A549 (cell line): ENCODE data around the gene BRINP1. TPM values are rescaled to one million over a fixed set of nuclear protein-coding genes. Genes with fewer than 3 reads are reported as not detected.

Experiments used
- ATAC-seq, 2 experiments: fragments of 200-7000 bp in 1 of 2; fragments of >200 bp in 1 of 2; cut with Nextera tagmentation in 1 of 2; cut with Tn5 transposase in 1 of 2; 3 replicates each; pipeline versions ENCODE4 v1.8.0 to v1.9.1; 2018 to 2020; ENCODE audit warnings: mild to moderate bottlenecking in 1 of 2, moderate library complexity in 1 of 2
- CTCF ChIA-PET: fragments of 300-600 bp; sonication (Branson Sonifier 250); formaldehyde crosslinking; extraction: SDS; loops from one replicate; lab custom pipeline; 2021; ENCODE audit warnings: antibody characterized with exemption, inconsistent platforms; lab: Yijun Ruan, JAX
- POLR2A ChIA-PET: fragments of 350-600 bp; formaldehyde crosslinking; extraction: SDS; loops from one replicate; lab custom pipeline; 2021; ENCODE audit warnings: antibody characterized with exemption, inconsistent platforms; lab: Yijun Ruan, JAX
- DNase-seq, 2 experiments: peaks; one replicate each; pipeline versions ENCODE4 v3.0.0 to v3.0.0-alpha.2; 2011 to 2016; ENCODE audit warnings: low read depth in 1 of 2, low spot score in 1 of 2
- FAIRE-seq: peaks from 2 replicates; lab custom pipeline; 2011; peaks lifted over from hg19 to GRCh38; lab: Jason Lieb, UNC
- H3K27ac ChIP-seq, 2 experiments: fragments of >200 bp; sonication (Bioruptor Twin); formaldehyde crosslinking; 3 replicates each; pipeline ENCODE4 v1.5.1; 2016 to 2017
- H3K4me1 ChIP-seq: fragments of >200 bp; sonication (Bioruptor Twin); formaldehyde crosslinking; 3 replicates; pipeline ENCODE4 v1.6.1; 2016
- H3K4me2 ChIP-seq: fragments of >200 bp; sonication (Bioruptor Twin); formaldehyde crosslinking; 3 replicates; pipeline ENCODE4 v1.6.1; 2016
- H3K4me3 ChIP-seq: fragments of >200 bp; sonication (Bioruptor Twin); formaldehyde crosslinking; 3 replicates; pipeline ENCODE4 v1.5.1; 2016
- H3K9me3 ChIP-seq: fragments of >200 bp; sonication (Bioruptor Twin); formaldehyde crosslinking; 3 replicates; pipeline ENCODE4 v1.6.1; 2016
- ATOH8 ChIP-seq: fragments of 250-450 bp; sonication (Bioruptor Pico); IDR thresholded peaks from 2 replicates; pipeline ENCODE4 v1.5.0; 2020; ENCODE audit warnings: low read depth, mild to moderate bottlenecking, moderate library complexity
- CEBPB ChIP-seq, 2 experiments: fragments of >200 bp in 1 of 2; sonication (Bioruptor Twin) in 1 of 2; formaldehyde crosslinking in 1 of 2; IDR thresholded peaks; 2 replicates each; pipeline ENCODE4 v1.6.1; 2012 to 2016
- CHD2 ChIP-seq: fragments of 150-350 bp; IDR thresholded peaks from 2 replicates; pipeline ENCODE4 v1.6.1; 2014; ENCODE audit warnings: low read length; ENCODE audit not compliant: partially characterized antibody
- EHF ChIP-seq: fragments of 250-450 bp; sonication (Bioruptor Pico); IDR thresholded peaks from 2 replicates; pipeline ENCODE4 v1.5.0; 2020; ENCODE audit warnings: mild to moderate bottlenecking
- EHMT2 ChIP-seq: fragments of 200-600 bp; sonication (generic); IDR thresholded peaks from 2 replicates; pipeline ENCODE4 v1.6.1; 2016; ENCODE audit warnings: antibody characterized with exemption, low read depth, mild to moderate bottlenecking, moderate library complexity
- ELK1 ChIP-seq: fragments of 150-350 bp; IDR thresholded peaks from 2 replicates; pipeline ENCODE4 v1.6.1; 2014; ENCODE audit warnings: low read depth, mild to moderate bottlenecking, low read length
- GATA3 ChIP-seq: IDR thresholded peaks from 2 replicates; pipeline ENCODE4 v1.6.1; 2012; ENCODE audit warnings: borderline replicate concordance
- HOXB5 ChIP-seq: fragments of 250-450 bp; sonication (Bioruptor Pico); IDR thresholded peaks from 2 replicates; pipeline ENCODE4 v1.5.0; 2020; ENCODE audit warnings: mild to moderate bottlenecking, moderate library complexity
- NFE2L2 ChIP-seq: fragments of 150-350 bp; conservative IDR thresholded peaks from 2 replicates; pipeline ENCODE4 v1.6.1; 2014; ENCODE audit warnings: low read length
- NPAS2 ChIP-seq: fragments of 250-450 bp; sonication (Bioruptor Pico); IDR thresholded peaks from 2 replicates; pipeline ENCODE4 v1.8.0; 2022; ENCODE audit warnings: mild to moderate bottlenecking, moderate library complexity, borderline replicate concordance
- NR3C1 ChIP-seq: fragments of >200 bp; sonication (Bioruptor Twin); formaldehyde crosslinking; IDR thresholded peaks from 3 replicates; pipeline ENCODE4 v1.6.1; 2017
- PHF8 ChIP-seq: fragments of 200-600 bp; sonication (generic); IDR thresholded peaks from 2 replicates; pipeline ENCODE4 v1.6.1; 2016; ENCODE audit warnings: low read depth, mild to moderate bottlenecking, antibody characterized with exemption, moderate library complexity, borderline replicate concordance
- POLR2A ChIP-seq: IDR thresholded peaks from 2 replicates; pipeline ENCODE4 v1.6.1; 2012; ENCODE audit warnings: mild to moderate bottlenecking, low read length
- POLR2AphosphoS2 ChIP-seq: conservative IDR thresholded peaks from 2 replicates; pipeline ENCODE4 v1.6.1; 2012; ENCODE audit warnings: low read length, improper control_type of control experiment, inconsistent platforms
- RAD21 ChIP-seq, 2 experiments: fragments of >200 bp in 1 of 2; sonication (Bioruptor Twin) in 1 of 2; formaldehyde crosslinking in 1 of 2; IDR thresholded peaks in 1 of 2; conservative IDR thresholded peaks in 1 of 2; 2 replicates in 1 of 2; 3 replicates in 1 of 2; pipeline ENCODE4 v1.6.1; 2012 to 2018; ENCODE audit warnings: inconsistent platforms in 1 of 2
- RARB ChIP-seq: fragments of 250-450 bp; sonication (Bioruptor Pico); IDR thresholded peaks from 2 replicates; pipeline ENCODE4 v1.8.0; 2021; ENCODE audit warnings: mild to moderate bottlenecking, moderate library complexity
- REST ChIP-seq: fragments of 200-600 bp; sonication (generic); IDR thresholded peaks from 2 replicates; pipeline ENCODE4 v1.6.1; 2016; ENCODE audit warnings: antibody characterized with exemption, mild to moderate bottlenecking, moderate library complexity
- SMC3 ChIP-seq: fragments of >200 bp; sonication (Bioruptor Twin); formaldehyde crosslinking; IDR thresholded peaks from 3 replicates; pipeline ENCODE4 v1.6.1; 2018; ENCODE audit warnings: inconsistent platforms
- SREBF2 ChIP-seq: fragments of 450-650 bp; IDR thresholded peaks from 2 replicates; pipeline ENCODE4 v1.6.1; 2014; ENCODE audit warnings: mild to moderate bottlenecking, moderate library complexity
- TP53 ChIP-seq: fragments of 250-450 bp; sonication (Bioruptor Pico); IDR thresholded peaks from 2 replicates; pipeline ENCODE4 v1.5.0; 2021; ENCODE audit warnings: mild to moderate bottlenecking, moderate library complexity
- USF2 ChIP-seq: fragments of 450-650 bp; IDR thresholded peaks from 2 replicates; pipeline ENCODE4 v1.6.1; 2014; ENCODE audit warnings: antibody characterized with exemption
- ZFP36 ChIP-seq: fragments of 450-650 bp; IDR thresholded peaks from 2 replicates; pipeline ENCODE4 v1.6.1; 2014; ENCODE audit warnings: borderline replicate concordance; ENCODE audit not compliant: partially characterized antibody
- ZSCAN20 ChIP-seq: fragments of 250-450 bp; sonication (Bioruptor Pico); IDR thresholded peaks from 2 replicates; pipeline ENCODE4 v1.8.0; 2022; ENCODE audit warnings: mild to moderate bottlenecking, moderate library complexity
- WGBS: methylation state at CpG from one replicate; pipeline ENCODE4 v1.1.6; 2017; ENCODE audit errors: missing lambda C conversion rate; 5-methylcytosine and 5-hydroxymethylcytosine counted together
- polyA plus RNA-seq, 4 experiments: library from polyadenylated mRNA; depleted of rRNA in 3 of 4; stranded (reverse); fragments of >200 nt; fragmentation: RNase III in 1 of 4; extraction: RNeasy Plus Mini Kit Qiagen cat#74134 plus additional on column Dnase treatment in 1 of 4; gene quantifications; 2 replicates in 3 of 4; 3 replicates in 1 of 4; pipeline ENCODE4 v1.2.3, GENCODE V29; 2011 to 2017
- TF ChIP-seq, protein P1 (sequence below): IDR thresholded peaks from 2 replicates; pipeline ENCODE4 v1.6.1; 2012; ENCODE audit warnings: low read depth, borderline replicate concordance

The BRINP1 gene
- polyA plus RNA-seq, 2 of the 4 experiments (the other 2 are of a cell fraction), result 0.13 to 0.17 TPM

GRCh38 chr9:119164716-119165115 lies 204.5 kb downstream of the BRINP1 start:
- no peak overlapping the region for H3K4me2 ChIP-seq
- FAIRE-seq (no peak), DNase-seq (no peak), ATAC-seq (no peak)
- CTCF ChIA-PET, result interaction anchor here (0.7 to 1.2 kb wide), 3 partner anchors 27 to 177 kb away, joined by 3 to 4 read pairs (median 3); no protein-coding TSS in a partner anchor
- no peak overlapping the region for H3K4me3 ChIP-seq
- TF ChIP-seq SMC3 (no peak), ZSCAN20 (CRISPR knock-in tag) (no peak), HOXB5 (CRISPR knock-in tag) (no peak), REST (no peak), POLR2A (no peak), ZFP36 (no peak), EHMT2 (no peak), PHF8 (no peak), USF2 (no peak), NFE2L2 (no peak), SREBF2 (no peak), CEBPB (IDR thresholded peaks at IDR 0.05) (no peak), GATA3 (no peak), TP53 (no peak), RARB (CRISPR knock-in tag) (no peak), POLR2AphosphoS2 (no peak), EHF (no peak), ATOH8 (CRISPR knock-in tag) (no peak)
- TF ChIP-seq, protein P1, sequence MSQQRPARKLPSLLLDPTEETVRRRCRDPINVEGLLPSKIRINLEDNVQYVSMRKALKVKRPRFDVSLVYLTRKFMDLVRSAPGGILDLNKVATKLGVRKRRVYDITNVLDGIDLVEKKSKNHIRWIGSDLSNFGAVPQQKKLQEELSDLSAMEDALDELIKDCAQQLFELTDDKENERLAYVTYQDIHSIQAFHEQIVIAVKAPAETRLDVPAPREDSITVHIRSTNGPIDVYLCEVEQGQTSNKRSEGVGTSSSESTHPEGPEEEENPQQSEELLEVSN, result no peak
- H3K9me3 ChIP-seq, result no peaks in the 10 kb centered on the region; the same call in 2 of the 3 replicates
- H3K4me1 ChIP-seq, result no peaks in the 10 kb centered on the region
- H3K27ac ChIP-seq, result no peak overlapping the region
- POLR2A ChIA-PET, result no interaction called here

DNA sequence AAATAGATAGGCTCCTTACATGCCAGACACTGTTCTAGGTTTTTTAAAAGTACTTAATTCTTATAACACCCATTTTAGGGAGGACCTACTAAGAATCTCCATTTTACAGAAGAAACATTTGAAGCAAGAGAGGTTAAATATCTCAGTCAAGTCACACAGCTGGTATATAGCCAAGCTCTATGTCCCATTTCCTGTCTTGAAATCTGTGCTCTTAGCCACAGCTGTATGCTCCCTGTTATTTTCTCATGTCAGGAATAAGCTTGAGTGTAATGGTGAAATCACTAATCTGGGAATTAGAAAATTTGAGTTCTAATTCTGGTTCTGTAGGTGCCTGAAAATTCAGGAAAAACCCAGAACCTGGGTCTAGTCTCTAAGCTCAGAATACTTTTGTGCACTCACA lies 208.7 kb downstream of the BRINP1 start:
- DNase-seq (no peak), FAIRE-seq (no peak), ATAC-seq (no peak)
- Histone ChIP-seq H3K9me3 (no peaks in the 10 kb centered on the region; the same call in 2 of the 3 replicates), H3K27ac (no peak overlapping the region), H3K4me1 (no peaks in the 10 kb centered on the region), H3K4me2 (no peak overlapping the region), H3K4me3 (no peak overlapping the region)
- no peak for TF ChIP-seq ZSCAN20 (CRISPR knock-in tag)
- POLR2A ChIA-PET, result no interaction called here
- CTCF ChIA-PET, result no interaction called here

GRCh38 chr9:119159386-119159785 lies 209.8 kb downstream of the BRINP1 start:
- DNase-seq (no peak), FAIRE-seq (no peak), ATAC-seq (no peak)
- Histone ChIP-seq H3K9me3 (no peaks in the 10 kb centered on the region), H3K27ac (no peak overlapping the region), H3K4me2 (no peak overlapping the region), H3K4me3 (no peak overlapping the region), H3K4me1 (no peaks in the 10 kb centered on the region)
- CTCF ChIA-PET, result no interaction called here
- 0% methylated on average over 2 of the region's 2 CpGs for WGBS
- TF ChIP-seq CHD2, result no peak
- no peak for TF ChIP-seq NR3C1
- TF ChIP-seq ZSCAN20 (CRISPR knock-in tag), result no peak
- no peak for TF ChIP-seq POLR2AphosphoS2
- TF ChIP-seq, protein P1, result no peak
- TF ChIP-seq RAD21 (conservative IDR thresholded peaks at IDR 0.05 in 1 of 2, IDR thresholded peaks at IDR 0.05 in 1 of 2), result no peak
- no peak for TF ChIP-seq NPAS2 (CRISPR knock-in tag)
- TF ChIP-seq ELK1, result no peak
- no peak for TF ChIP-seq PHF8
- POLR2A ChIA-PET, result no interaction called here
